HUES6 (cell line): ENCODE measurements around the gene ENOX2.
A peak's percentile ranks its signal among the peaks of the same experiment; 100 is the strongest.

Experiments
- H3K27ac ChIP-seq: 2 replicates; pipeline ENCODE4 v1.7.0; 2013; ENCODE audit warnings: low read depth, mild to moderate bottlenecking, low read length, inconsistent platforms
- H3K27me3 ChIP-seq: 2 replicates; pipeline ENCODE4 v1.6.1; 2013; ENCODE audit warnings: low read length; ENCODE audit not compliant: control insufficient read depth, insufficient read depth
- H3K36me3 ChIP-seq: 2 replicates; pipeline ENCODE4 v1.6.1; 2013; ENCODE audit warnings: low read length; ENCODE audit not compliant: control insufficient read depth, insufficient read depth
- H3K4me1 ChIP-seq: 2 replicates; pipeline ENCODE4 v1.6.1; 2013; ENCODE audit warnings: low read length; ENCODE audit not compliant: control insufficient read depth, insufficient read depth
- H3K4me3 ChIP-seq: 2 replicates; pipeline ENCODE4 v1.5.1; 2013; ENCODE audit warnings: low read depth, low read length
- H3K9ac ChIP-seq: one replicate; pipeline ENCODE4 v1.6.1; 2013; ENCODE audit warnings: mild to moderate bottlenecking, low read length
- H3K9me3 ChIP-seq: 2 replicates; pipeline ENCODE4 v1.6.1; 2013; ENCODE audit warnings: low read depth, low read length; ENCODE audit not compliant: control insufficient read depth, insufficient read depth

Gene ENOX2

DNA sequence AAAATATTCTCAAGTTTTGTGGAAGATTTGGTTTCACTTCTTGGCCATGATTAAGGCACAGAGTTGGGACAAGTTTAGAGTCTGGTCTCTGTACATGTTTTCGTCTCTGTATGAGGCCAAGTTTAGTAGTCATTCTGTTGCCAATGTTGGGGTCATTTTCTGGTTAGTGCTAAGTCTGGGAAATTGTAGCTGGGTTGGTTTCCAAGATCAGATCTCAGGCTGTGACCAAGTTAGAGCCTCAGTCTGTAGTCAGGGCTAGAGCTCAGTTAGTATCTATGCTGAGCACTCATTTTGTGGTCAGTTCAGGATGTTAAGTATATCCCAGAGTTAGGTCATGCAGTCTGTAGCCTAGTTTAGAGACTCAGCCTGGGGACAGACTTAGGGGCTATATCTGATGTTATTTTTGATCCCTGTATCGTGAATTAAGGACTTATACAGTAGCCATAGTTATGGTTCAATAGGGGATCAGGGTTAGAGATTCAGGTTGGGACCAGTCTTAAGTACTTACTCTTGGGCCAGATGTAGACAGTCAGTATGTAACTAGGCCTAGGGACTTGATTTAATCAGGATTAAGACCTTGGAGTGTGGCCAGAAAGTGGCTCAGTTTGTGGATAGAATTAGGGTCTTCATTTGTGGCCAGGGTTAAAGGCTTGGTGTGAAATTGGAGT lies 6.6 kb upstream of the ENOX2 start:
- Histone ChIP-seq H3K9ac (no peak overlapping the region), H3K27ac (no peak overlapping the region), H3K4me1 (no peaks in the 10 kb centered on the region), H3K27me3 (peaks cover 10% of the 10 kb centered on the region; the same call in 1 of the 2 replicates), H3K4me3 (no peak overlapping the region), H3K36me3 (no peaks in the 10 kb centered on the region), H3K9me3 (no peaks in the 10 kb centered on the region)

DNA sequence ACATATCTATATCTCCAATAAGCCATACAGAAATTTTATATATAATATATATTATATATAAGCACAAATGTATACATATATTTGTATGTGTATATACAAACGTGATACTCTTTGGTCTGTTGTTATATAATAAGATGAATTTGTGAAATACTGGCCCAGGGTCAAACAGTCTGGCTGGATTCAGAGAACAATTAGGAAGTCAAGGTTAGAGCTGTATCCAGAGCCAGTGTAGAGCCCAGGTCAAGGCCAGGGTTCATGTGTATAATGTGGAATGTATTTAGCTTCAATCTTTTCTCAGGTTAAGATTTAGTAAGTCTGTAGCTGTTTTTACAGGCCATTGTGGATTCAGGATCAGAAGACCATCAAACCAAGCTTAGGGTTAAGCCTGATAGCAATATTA lies 3.8 kb upstream of the ENOX2 start:
- Histone ChIP-seq H3K4me1 (0 out of 2 replicates have a peak, but pooled peaks cover under 1% of the 10 kb centered on the region), H3K27me3 (peaks cover 10% of the 10 kb centered on the region; the same call in 1 of the 2 replicates), H3K27ac (no peak overlapping the region), H3K9me3 (no peaks in the 10 kb centered on the region), H3K36me3 (no peaks in the 10 kb centered on the region), H3K4me3 (no peak overlapping the region), H3K9ac (no peak overlapping the region)

DNA sequence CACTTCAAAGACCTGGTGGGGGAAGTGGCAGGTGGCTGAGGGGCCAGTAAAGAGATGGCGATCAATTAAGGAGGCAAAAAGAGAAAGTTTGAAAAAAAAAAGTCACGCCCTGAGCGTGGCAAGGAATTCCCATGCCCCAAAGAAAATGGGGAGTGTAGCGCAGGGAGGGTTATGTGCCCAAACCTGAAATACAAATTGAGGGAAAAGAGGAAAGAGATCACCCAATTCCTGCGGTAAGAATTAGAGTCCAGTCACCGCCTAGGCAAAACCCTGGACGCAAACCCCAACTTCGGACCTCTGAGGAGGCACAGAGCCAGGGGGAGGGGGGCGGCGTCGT lies 595 bp downstream of the ENOX2 start:
- Histone ChIP-seq H3K4me1 (0 out of 2 replicates have a peak, but pooled peaks cover 2% of the 10 kb centered on the region), H3K9me3 (no peaks in the 10 kb centered on the region), H3K4me3 (peak overlapping the region; percentile 79), H3K27me3 (peaks cover 4% of the 10 kb centered on the region; the same call in 1 of the 2 replicates), H3K9ac (peak overlapping the region; percentile 69), H3K27ac (no peak overlapping the region), H3K36me3 (no peaks in the 10 kb centered on the region)

DNA sequence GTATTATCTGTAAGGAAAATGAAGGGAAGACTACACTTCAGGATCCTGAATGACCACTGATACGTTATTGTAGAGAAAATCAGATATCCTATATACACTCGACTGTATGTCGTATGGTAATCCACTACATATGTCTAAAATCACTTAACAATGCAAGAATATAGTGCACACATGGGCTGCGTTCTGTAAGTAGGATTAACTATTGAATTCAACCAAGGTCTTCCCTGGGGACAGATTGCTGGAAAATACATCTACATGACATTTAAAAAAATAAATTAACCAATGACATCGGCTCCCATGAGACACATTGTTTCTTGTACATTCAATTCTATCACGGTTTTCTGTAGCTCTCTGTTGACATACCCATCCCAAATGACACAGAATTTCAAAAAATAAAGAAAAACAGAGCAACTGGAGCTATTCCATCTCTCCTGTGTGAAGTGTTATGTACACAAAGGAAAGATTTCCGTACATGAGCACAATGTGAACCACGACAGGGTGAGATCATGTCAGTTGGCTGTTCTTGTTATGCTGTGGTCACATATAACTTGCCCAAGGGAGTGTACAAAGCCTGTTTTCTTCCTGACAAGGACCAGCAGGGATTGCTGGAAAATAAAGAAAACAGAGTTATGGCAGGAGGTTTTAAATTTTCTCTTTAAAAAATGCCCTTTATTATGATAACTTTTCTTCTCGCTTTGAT lies 6.1 kb downstream of the ENOX2 start:
- H3K9me3 ChIP-seq: no peaks in the 10 kb centered on the region
- H3K4me3 ChIP-seq: no peak overlapping the region
- 0 out of 2 replicates have a peak, but pooled peaks cover 2% of the 10 kb centered on the region for H3K4me1 ChIP-seq
- H3K9ac ChIP-seq: no peak overlapping the region
- H3K27me3 ChIP-seq: peaks cover 4% of the 10 kb centered on the region; the same call in 1 of the 2 replicates
- H3K27ac ChIP-seq: no peak overlapping the region
- no peaks in the 10 kb centered on the region for H3K36me3 ChIP-seq

DNA sequence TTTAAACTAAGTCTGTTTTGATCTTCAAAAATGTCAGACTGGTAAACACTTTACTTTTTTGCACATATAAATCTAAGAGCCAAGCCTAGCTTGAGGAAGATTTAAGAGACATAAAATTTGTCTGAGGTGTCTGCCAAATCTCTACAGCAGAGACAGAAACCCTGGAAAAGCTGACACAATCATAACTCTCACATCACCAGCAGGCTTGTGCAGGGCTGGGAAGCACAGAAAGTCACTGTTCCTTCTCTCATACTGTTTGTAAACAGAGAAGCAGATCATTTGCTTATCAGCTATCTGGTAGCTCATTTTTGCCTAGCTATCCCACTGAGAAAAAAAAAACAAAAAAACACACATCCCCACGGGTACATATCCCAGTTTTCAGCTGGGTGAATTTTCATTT lies 7.0 kb downstream of the ENOX2 start:
- H3K4me1 ChIP-seq: no peaks in the 10 kb centered on the region
- no peak overlapping the region for H3K9ac ChIP-seq
- H3K27ac ChIP-seq: no peak overlapping the region

DNA sequence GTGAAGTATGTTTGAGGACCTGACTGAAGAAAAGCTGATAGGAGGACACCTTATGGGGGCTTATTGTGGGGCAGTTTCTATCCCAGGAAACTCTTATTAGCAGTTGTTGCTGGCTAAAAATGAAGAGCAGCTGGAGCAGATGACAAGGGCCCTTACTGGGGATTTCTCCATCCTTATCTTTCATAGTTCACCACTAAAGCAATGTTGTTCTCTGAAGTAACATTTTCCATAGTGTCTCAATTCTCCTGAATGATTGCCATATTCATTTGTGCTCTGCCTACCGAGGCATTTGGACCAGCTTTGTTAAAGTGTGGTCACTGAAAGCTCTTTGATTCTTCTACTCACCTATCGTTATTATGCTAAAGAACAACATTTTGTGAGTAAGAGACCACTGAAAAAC lies 7.7 kb downstream of the ENOX2 start:
- Histone ChIP-seq H3K27ac (no peak overlapping the region), H3K27me3 (peaks cover 4% of the 10 kb centered on the region; the same call in 1 of the 2 replicates)

More for the DNA sequence above, 7.0 kb downstream of the ENOX2 start:
- Histone ChIP-seq H3K9me3 (no peaks in the 10 kb centered on the region), H3K4me3 (no peak overlapping the region), H3K27me3 (peaks cover 4% of the 10 kb centered on the region; the same call in 1 of the 2 replicates), H3K36me3 (no peaks in the 10 kb centered on the region)

DNA sequence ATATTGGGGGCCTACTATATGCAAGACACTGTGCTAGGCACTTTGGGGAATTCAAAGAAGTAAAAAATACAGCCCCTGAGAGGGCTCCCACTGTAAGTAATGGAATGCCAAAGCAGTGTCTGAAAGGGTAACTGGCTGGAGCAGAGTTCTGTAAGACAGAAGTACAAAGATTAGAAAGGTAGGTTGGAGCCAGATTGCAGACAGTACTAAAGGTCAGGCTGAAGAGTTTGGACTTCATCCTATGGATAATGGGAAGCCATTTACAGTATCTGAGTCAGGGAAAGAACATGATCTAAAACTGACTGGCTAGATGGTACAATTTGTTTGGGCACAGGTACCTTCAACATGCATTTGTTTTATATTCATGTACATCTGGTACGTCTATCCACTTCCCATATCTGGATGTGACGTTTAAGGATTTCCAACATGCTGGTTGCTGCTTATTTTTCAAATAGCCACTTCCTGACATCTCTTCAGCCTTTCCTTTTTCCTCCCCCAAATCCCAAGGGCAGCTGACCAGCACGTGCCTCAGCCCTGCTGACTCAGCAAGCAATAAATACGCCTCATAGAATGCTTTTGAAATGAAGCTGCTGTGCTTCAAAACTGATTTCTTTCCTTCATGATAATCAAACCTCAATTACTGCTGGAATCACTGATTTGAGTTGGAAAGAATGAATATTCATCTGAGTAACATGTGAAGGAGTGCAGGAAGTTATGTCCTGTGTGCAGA lies 9.5 kb downstream of the ENOX2 start:
- Histone ChIP-seq H3K9me3 (no peaks in the 10 kb centered on the region), H3K4me3 (no peak overlapping the region), H3K9ac (no peak overlapping the region), H3K27ac (no peak overlapping the region), H3K36me3 (no peaks in the 10 kb centered on the region), H3K27me3 (peaks cover 4% of the 10 kb centered on the region; the same call in 1 of the 2 replicates), H3K4me1 (0 out of 2 replicates have a peak, but pooled peaks cover 5% of the 10 kb centered on the region)

More for the DNA sequence above, 7.7 kb downstream of the ENOX2 start:
- no peak overlapping the region for H3K4me3 ChIP-seq
- no peaks in the 10 kb centered on the region for H3K36me3 ChIP-seq
- H3K9ac ChIP-seq: no peak overlapping the region
- no peaks in the 10 kb centered on the region for H3K9me3 ChIP-seq
- no peaks in the 10 kb centered on the region for H3K4me1 ChIP-seq

DNA sequence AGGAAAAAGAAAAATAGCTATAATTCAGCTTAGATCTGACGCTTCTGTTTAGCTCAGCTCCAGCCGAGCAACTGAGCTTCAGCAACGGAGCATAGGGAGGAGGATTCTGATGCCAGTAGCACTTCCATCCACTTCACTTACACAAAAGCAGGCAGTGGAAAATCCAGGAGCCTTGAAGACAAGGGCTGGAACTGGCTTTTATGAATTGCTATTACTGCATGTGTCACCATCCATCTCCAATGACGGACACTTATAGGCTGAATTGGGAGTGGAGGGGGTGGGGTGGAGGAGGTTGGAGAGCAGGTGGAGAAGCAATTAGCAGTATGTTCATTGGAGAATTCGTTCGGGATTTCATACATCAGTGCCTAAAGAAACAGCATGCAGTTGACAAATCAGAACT lies 15.6 kb downstream of the ENOX2 start:
- Histone ChIP-seq H3K27ac (no peak overlapping the region), H3K27me3 (no peaks in the 10 kb centered on the region; the same call in 1 of the 2 replicates), H3K4me1 (0 out of 2 replicates have a peak, but pooled peaks cover 5% of the 10 kb centered on the region), H3K4me3 (no peak overlapping the region), H3K9ac (no peak overlapping the region), H3K36me3 (no peaks in the 10 kb centered on the region), H3K9me3 (no peaks in the 10 kb centered on the region)

DNA sequence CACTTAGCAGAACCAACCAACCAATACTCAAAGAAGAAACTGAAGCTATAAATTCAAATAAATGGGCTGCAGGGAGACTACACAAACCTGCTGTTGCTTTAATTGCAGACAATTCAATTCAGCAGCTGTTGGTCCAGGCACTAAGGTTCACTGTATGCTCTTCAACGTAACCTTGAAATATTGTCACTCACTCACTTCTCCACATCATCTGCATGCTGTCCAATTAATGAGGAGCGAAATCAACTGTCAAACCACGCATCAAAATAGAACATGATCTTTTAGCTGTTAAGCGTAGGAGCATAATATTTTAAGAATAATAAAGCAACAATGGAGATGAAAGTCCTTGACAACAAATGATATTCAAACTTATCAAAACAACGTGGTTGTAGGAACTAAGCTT lies 17.0 kb downstream of the ENOX2 start:
- no peak overlapping the region for H3K9ac ChIP-seq
- no peak overlapping the region for H3K4me3 ChIP-seq
- H3K27ac ChIP-seq: no peak overlapping the region
- no peaks in the 10 kb centered on the region for H3K9me3 ChIP-seq
- no peaks in the 10 kb centered on the region for H3K36me3 ChIP-seq
- 0 out of 2 replicates have a peak, but pooled peaks cover 5% of the 10 kb centered on the region for H3K4me1 ChIP-seq
- H3K27me3 ChIP-seq: no peaks in the 10 kb centered on the region; the same call in 1 of the 2 replicates

DNA sequence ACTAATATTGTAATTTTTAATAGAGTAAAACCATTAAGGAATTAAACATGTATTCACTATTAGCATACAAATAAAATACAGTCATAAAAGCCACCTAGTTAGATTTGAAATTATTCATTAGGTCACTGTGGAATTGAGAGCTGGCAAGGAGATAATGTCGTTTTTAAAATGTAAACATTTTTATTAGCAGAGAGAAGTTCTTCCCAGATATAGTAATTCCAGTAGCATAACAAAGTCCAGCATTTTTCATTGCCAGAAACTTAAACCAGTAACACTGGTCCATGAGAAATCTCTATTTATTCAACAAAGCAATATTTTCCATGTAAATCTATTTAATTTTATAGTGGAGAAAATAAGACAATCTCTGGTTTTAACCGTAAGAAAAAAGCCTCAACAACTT lies 17.5 kb downstream of the ENOX2 start:
- H3K9ac ChIP-seq: no peak overlapping the region
- peaks cover 8% of the 10 kb centered on the region; the same call in 1 of the 2 replicates for H3K4me1 ChIP-seq
- H3K9me3 ChIP-seq: no peaks in the 10 kb centered on the region
- no peak overlapping the region for H3K27ac ChIP-seq
- no peak overlapping the region for H3K4me3 ChIP-seq
- no peaks in the 10 kb centered on the region for H3K36me3 ChIP-seq
- no peaks in the 10 kb centered on the region; the same call in 1 of the 2 replicates for H3K27me3 ChIP-seq
